Cardiac muscle cell (in vitro differentiated cells and primary cell): ENCODE data around the gene MAMDC2. TPM values are rescaled to one million over a fixed set of nuclear protein-coding genes. Genes with fewer than 3 reads are reported as not detected.
A peak's percentile ranks its signal among the peaks of the same experiment; 100 is the strongest.

Experiments used
- DNase-seq, 2 donors: peaks; one replicate each; pipeline versions ENCODE4 v3.0.0 to v3.0.0-alpha.2; 2010 to 2017; ENCODE audit warnings: low read depth in 1 of 2, low spot score in 1 of 2
- H3K27ac ChIP-seq: fragments of 200-600 bp; sonication (generic); 2 replicates; pipeline ENCODE4 v1.5.1; 2016
- H3K27me3 ChIP-seq: fragments of 200-600 bp; sonication (generic); 2 replicates; pipeline ENCODE4 v1.6.0; 2016; ENCODE audit warnings: control low read depth
- H3K36me3 ChIP-seq: fragments of 200-600 bp; sonication (generic); 2 replicates; pipeline ENCODE4 v1.5.1; 2016; ENCODE audit warnings: control low read depth
- H3K4me1 ChIP-seq: fragments of 200-600 bp; sonication (generic); 2 replicates; pipeline ENCODE4 v1.8.1; 2017; ENCODE audit warnings: low read depth, mild to moderate bottlenecking, mixed run types
- H3K4me3 ChIP-seq: fragments of 200-600 bp; sonication (generic); 2 replicates; pipeline ENCODE4 v1.5.1; 2016; ENCODE audit warnings: mild to moderate bottlenecking
- H3K9me3 ChIP-seq: fragments of 200-600 bp; sonication (generic); 2 replicates; pipeline ENCODE4 v1.5.1; 2017; ENCODE audit warnings: low read depth, mild to moderate bottlenecking, control low read depth
- polyA plus RNA-seq: library from polyadenylated mRNA; unstranded; fragments of >200 nt; fragmentation: Nextera tagmentation; extraction: Ambion mirVana; gene quantifications from 2 replicates; pipeline ENCODE4 v1.2.1, GENCODE V29; 2016
- total RNA-seq: library from RNA; depleted of rRNA; stranded (reverse); fragments of >200 nt; gene quantifications from 2 replicates; pipeline ENCODE4 v1.2.3, GENCODE V29; 2016
- TF ChIP-seq, protein P1 (sequence below): IDR thresholded peaks from 2 replicates; pipeline ENCODE4 v1.5.1; 2012; ENCODE audit warnings: low read depth, mild to moderate bottlenecking, low read length

MAMDC2 gene
- total and polyA plus RNA-seq, 2 experiments from 2014 or later, result 0.54 to 1.1 TPM

DNA sequence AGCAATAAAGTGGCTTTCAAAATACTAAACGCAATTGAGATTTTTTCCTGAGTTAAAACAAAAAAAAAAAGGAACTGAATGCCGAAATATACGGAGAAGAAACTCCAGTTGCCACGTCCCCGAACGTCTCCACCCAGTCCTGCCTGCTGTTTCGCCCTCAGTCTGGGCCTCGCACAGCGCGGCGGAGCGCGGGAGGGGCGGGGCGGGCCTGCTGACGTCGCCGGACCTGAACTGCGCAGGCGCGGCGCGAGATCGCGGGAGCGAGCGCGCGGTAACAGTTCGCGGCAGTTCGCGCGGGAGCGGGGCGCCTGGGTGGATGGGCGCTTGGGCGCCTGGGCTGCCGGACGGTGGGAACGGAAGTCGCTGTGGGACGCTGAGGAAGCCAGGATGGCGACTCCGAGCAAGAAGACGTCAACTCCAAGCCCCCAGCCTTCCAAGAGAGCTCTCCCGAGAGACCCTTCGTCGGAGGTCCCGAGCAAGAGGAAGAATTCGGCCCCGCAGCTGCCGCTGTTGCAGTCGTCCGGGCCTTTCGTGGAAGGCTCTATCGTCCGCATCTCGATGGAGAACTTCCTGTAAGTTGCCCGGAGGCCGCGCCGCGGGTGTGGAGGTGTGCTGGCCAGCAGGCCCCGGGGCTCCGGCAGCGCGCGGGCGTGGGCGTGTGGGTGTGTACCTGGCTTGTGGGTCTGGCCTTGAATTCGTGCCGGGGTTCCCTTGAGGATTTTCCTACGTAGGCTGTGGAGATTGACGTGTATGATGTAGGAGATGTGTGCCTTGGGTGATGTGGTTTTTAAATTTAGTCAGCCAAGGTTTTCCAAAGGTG, 215.3 kb downstream of the MAMDC2 start, which contains the start of gene SMC5:
Gene SMC5 (plus strand): TSS at position 287 of the 820 bp plus-strand sequence. CDS start 101 bp downstream, at position 388.
- peak; percentile 88 to 95 for DNase-seq
- TF ChIP-seq, protein P1, sequence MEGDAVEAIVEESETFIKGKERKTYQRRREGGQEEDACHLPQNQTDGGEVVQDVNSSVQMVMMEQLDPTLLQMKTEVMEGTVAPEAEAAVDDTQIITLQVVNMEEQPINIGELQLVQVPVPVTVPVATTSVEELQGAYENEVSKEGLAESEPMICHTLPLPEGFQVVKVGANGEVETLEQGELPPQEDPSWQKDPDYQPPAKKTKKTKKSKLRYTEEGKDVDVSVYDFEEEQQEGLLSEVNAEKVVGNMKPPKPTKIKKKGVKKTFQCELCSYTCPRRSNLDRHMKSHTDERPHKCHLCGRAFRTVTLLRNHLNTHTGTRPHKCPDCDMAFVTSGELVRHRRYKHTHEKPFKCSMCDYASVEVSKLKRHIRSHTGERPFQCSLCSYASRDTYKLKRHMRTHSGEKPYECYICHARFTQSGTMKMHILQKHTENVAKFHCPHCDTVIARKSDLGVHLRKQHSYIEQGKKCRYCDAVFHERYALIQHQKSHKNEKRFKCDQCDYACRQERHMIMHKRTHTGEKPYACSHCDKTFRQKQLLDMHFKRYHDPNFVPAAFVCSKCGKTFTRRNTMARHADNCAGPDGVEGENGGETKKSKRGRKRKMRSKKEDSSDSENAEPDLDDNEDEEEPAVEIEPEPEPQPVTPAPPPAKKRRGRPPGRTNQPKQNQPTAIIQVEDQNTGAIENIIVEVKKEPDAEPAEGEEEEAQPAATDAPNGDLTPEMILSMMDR, result no peak
- Histone ChIP-seq H3K27ac (peak within 1 kb of the TSS; percentile 82), H3K4me3 (peak within 1 kb of the TSS; percentile 62), H3K9me3 (no peaks in the 10 kb centered on the region), H3K27me3 (no peaks in the 10 kb centered on the region), H3K4me1 (peaks cover 25% of the 10 kb centered on the region), H3K36me3 (no peaks in the 10 kb centered on the region)

DNA sequence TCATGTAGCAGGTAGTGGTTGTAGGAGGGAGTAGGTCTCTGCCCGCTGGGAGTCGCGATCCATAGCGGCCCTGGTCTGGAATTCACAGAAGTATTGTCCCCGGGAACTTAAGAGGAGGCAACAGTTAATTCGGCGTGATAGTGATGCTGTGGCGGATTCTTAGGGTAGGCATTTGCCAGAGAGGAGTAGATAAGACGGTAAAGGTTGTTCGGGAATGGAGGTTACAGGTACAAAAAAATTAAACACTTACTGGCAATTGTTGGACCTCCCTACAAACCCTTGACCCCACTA, 215.8 kb downstream of the MAMDC2 start:
- H3K4me1 ChIP-seq, result peaks cover 25% of the 10 kb centered on the region
- H3K9me3 ChIP-seq, result no peaks in the 10 kb centered on the region
- H3K27me3 ChIP-seq, result no peaks in the 10 kb centered on the region
- DNase-seq, result no peak
- H3K36me3 ChIP-seq, result peaks cover 4% of the 10 kb centered on the region
- TF ChIP-seq, protein P1, result no peak
- H3K27ac ChIP-seq, result peak overlapping the region; percentile 82
- peak overlapping the region; percentile 62 for H3K4me3 ChIP-seq

DNA sequence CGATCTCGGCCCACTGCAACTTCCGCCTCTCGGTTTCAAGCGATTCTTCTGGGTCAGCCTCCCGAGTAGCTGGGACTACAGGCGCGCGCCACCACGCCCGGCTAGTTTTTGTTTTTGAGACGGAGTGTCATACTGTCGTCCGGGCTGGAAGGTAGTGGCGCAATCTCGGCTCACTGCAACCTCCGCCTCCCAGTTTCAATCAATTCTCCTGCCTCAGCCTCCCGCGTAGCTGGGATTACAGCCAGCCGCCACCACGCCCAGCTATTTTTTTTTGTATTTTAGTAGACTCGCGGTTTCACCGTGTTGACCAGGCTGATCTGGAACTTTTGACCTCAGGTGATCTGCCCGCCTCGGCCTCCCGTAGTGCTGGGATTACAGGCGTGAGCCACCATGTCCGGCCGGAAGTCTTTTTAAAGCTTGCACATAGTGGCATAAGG, 216.4 kb downstream of the MAMDC2 start:
- peaks cover 25% of the 10 kb centered on the region for H3K4me1 ChIP-seq
- H3K27ac ChIP-seq, result no peak overlapping the region

DNA sequence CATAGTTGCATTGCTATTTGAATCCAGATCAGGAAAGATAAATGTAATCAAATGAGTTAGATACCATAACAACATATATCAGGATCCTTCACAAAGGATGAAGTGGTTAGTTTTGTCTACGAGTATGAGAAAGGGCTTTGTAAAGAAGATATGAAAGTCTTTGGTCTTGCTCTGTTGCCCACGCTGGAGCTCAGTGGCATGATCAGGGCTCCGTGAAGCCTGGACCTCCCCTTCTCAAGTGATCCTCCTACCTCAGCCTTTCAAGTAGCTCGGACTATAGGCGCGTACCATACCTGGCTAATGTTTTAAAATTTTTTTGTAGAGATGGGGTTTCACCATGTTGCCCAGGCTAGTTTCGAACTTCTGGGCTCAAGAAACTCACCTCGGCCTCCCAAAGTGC, 217.0 kb downstream of the MAMDC2 start:
- Histone ChIP-seq H3K36me3 (peaks cover 16% of the 10 kb centered on the region), H3K27ac (no peak overlapping the region), H3K4me1 (peaks cover 25% of the 10 kb centered on the region), H3K4me3 (no peak overlapping the region), H3K9me3 (no peaks in the 10 kb centered on the region), H3K27me3 (no peaks in the 10 kb centered on the region)
- no peak for DNase-seq
- TF ChIP-seq, protein P1, result no peak

More for the DNA sequence above, 216.4 kb downstream of the MAMDC2 start:
- no peaks in the 10 kb centered on the region for H3K9me3 ChIP-seq
- H3K4me3 ChIP-seq, result peak overlapping the region; percentile 62
- peaks cover 10% of the 10 kb centered on the region for H3K36me3 ChIP-seq
- TF ChIP-seq, protein P1, result no peak
- no peaks in the 10 kb centered on the region for H3K27me3 ChIP-seq
- DNase-seq, result no peak

DNA sequence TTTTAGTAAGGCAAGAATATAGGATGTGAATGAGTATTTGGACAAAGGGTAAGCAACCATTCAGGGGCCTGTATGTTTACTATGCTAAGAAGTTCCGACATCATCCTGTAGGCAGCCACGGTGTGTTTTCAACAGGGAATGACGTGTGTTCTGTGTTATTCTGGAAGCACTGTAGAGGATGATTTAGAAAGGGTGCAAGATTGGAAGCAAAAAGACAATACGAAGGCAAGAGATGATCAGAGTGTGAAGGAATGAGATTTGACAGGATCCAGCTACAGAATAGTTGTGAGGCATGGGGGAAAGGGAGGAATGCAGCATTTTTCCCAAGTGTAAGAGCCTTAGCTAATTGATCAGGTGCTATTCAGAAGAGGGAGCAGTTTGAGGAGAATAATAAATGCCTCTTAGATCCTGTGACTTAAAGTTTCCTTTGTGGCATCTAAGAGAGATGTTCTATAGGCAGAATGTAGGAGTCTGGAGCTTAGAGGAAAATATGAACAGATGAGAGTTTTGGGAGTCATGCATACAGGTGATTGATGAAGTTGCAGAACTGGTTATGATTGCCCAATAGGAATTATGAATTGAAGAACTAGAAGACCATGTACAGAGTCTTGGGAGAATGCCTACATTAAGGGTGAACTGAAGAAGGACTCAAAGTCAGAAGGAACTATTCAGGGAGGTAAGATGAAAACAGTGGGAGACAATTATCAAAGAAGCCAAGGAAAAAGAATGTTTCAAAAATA, 217.7 kb downstream of the MAMDC2 start:
- H3K27ac ChIP-seq, result no peak overlapping the region
- H3K27me3 ChIP-seq, result no peaks in the 10 kb centered on the region
- H3K4me1 ChIP-seq, result peaks cover 20% of the 10 kb centered on the region
- H3K4me3 ChIP-seq, result no peak overlapping the region
- no peak for DNase-seq
- TF ChIP-seq, protein P1, result no peak
- H3K9me3 ChIP-seq, result no peaks in the 10 kb centered on the region
- H3K36me3 ChIP-seq, result peaks cover 19% of the 10 kb centered on the region
